NCI-H510A treated with DMSO at 0.1 percent for 48 hours (cell line): Measurements from ENCODE around the gene KRTAP10-1.
"Not testable (repeated sequence)": the region's sequence is repeated elsewhere in the genome, so short reads cannot be mapped to it uniquely, and the experiment has no call there.

Source experiments
- DNase-seq: peaks from one replicate; lab custom pipeline; 2025; lab: John Stamatoyannopoulos, UW

KRTAP10-1 gene

DNA sequence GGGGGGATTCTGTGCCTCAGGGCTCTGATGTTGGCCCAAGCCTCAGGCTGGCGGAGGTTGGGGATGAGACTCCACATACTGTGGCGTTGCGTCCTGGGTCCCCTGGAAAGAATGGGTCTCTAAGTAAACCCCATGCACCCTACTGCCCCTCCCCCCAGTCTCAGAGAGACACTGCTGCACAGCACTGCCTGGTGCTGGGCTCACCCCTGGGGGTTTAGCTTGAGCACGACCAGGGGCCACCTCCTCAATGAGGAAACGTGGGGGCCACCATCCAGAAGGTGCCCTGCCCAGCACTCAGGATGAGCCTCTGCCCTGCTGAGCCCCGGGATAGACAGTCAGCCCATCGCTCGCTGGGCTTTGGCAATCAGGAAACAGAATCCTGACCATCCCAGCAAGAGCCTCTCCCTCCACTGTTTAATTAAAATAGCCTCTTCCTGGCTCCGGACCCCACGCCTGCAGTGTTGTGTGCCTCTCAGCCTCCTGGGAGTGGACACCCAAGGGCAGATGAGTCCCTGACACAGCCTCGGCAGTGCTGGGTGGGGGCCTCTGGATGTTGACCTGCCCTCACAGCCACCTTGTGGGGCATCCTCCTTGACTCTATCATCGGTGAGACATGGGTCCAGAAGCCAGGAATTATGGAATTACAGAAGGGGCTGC, 30.0 kb upstream of the KRTAP10-1 start:
- DNase-seq: no peak

DNA sequence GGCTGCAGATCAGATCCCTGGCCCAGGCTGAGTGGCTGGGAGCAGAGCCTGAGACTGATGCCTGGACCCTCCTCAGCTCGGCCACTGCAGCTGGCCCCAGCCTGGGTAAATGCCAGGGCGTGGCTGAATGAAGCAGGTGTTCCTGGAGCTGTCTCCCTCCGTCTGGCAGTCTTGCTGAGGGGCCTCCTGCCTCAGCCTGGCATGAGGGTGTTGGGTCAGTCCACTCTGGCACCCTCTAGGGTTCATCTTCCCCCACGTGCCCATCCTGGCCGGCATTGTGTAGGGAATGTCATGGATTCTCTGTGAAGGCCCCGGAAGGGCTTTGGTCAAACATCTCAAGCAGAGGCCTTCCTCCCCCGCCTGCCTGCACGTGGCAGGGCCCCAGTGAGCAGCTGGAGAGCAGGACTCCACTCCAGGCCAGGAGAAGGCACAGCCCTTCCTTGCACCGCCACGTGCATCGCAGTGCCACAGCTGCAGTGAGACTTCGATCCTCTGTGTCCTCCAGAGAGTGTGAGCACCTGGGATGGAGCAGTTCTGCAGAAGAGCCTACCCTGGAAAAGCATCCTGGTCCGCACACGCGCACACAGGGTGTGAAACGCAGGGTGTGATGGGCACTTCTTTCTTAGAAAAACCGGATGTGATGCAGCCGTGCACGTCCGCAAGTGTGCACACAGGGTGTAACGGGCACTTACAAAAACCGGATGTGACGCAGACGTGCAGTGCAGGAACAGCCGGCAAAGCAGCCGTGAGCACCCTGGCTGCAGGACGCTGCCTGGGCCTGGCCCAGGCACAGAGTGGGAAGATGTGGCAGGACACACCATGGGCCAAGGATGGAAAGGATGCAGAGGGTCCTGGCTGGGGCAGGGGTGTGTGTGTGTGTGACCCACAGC, 28.9 kb upstream of the KRTAP10-1 start:
- no peak for DNase-seq

DNA sequence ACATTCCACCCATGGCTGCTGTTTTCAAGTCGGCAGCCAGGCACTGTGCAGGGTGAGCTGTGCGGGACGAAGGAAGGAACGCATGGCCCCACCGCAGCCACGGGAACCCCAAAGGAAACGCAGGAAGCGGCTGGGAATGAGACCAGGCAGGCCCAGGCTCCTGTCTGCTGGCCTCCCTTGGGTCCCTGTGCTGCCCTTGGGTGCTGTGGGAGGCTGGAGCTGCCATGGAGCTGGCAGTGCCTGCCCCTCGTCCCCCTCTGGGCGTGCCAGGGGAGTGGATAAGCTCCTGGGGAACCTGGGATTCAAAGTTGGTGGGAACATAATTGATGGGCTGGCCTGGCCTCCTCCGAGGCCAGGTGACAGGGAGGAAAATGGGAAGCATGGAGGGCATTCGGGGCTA, 28.3 kb upstream of the KRTAP10-1 start:
- DNase-seq: no peak

DNA sequence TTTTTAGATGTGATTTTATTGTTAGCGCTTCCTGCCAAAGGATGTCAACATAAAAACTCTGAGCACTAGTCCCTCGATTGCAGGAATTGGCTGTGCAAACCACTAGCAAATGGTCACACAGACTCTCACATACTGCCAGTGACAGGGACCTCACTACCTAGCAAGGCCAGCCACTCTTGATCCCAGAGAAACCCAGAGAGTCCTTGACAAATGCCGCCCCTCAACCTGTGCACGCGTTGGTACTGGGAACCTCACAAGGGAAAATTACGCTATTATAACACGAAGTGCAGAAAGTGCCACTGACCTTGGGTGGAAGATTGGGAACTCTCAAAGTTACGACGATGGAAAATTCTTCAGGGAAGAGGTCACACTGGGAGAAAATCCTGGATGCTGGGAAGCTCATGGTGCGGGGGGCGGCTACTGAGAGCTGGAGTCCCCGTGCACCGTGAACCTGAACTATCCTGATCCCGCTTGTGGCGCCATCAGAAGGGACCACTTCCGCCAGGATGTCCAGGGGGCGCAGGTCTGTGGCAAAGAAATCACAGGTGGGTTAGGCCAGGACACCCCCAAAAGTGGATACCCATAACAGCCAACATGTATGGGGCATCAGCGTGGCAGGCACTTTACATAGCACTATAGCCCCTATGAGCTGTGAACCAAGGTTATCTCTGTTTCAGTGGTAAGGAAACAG, 27.6 kb upstream of the KRTAP10-1 start:
- no peak for DNase-seq

DNA sequence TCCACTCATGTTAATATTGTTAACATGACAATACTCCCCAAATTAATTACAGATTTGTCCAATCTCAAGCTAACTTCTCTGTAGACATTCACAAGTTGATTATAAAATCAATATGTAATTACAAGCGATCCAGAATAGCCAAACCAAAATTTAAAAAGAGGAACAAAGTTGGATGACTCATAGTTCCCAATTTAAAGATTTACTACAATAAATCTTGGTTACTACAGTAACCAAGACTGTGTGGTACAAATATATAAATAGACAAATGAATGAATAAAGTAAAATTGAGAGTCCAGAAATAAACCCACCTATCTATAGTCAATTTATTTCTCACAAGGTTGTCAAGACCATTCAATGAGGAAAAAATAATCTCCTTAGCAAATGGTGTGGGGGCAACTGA, 26.4 kb upstream of the KRTAP10-1 start:
- DNase-seq: no peak

DNA sequence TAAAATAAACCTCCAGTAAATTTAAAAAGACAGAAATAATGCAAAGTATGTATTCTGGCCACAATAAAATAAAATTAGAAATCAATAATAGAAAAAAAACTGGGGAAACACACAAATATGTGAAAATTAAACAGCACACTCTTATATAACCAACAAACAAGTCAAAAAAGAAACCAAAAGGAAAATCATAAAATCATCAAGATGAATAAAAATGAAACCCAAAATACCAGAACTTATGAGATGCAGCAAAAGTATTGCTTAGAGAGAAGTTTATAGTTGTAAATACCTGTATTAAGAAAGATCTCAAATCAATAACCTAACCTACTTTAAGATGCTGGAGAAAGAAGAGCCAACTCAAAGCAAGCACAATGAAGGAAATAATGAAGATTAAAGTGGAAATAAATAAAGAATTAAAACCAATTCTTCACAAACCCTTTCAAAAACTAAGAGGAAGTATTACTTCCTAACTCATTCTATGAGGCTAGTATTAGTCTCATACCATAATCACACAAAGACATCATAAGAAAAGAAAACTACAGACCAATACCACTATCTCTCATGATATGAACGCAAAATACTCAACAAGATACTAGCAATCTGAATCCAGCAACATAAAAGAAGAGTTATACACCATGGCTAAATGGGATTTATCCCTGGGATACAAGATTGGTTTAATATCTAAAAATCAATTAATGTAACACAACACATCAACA, 25.0 kb upstream of the KRTAP10-1 start:
- no peak for DNase-seq

DNA sequence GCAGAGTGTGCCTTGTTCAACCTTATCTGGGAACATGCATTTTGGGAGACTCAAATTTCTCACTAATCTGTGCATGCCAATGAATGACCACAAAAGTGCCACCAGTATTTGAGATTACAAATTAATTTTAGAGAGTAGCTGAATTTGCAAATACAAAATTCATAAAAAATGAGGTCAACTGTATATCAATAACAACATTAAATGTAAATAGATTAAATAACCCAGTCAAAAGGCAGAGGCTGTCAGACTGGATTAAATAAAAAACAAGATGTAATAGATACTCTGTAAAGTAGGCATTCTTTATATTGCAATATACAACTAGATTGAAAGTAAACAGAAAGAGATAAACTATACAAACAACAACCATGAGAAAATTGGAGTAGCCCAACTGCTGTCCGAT, 24.1 kb upstream of the KRTAP10-1 start:
- DNase-seq: no peak

DNA sequence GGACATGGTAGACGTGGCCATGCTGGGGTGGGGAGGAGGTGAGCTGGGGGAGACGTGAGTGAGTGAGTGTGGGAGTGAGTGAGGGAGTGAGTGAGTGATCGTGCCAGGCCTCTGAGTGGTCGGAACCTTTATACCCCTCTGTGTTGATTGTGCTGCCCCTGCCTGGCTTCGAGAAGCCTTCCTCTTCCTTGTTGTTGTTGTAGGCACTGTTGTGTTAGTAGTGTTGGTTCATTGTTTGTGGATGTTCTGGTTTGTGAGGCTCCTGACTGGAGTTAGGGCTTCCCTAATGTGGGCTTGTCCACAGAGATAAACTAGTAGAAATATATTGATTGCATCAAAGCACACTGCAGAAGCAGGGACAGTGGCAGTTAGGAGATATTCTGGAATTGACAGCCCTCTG, 18.7 kb upstream of the KRTAP10-1 start, which contains the start of gene KRTAP10-3:
KRTAP10-3 (minus strand) TSS at position 101 of the 400 bp plus-strand sequence; CDS start at position 21, 80 bp downstream.
- DNase-seq: no peak

DNA sequence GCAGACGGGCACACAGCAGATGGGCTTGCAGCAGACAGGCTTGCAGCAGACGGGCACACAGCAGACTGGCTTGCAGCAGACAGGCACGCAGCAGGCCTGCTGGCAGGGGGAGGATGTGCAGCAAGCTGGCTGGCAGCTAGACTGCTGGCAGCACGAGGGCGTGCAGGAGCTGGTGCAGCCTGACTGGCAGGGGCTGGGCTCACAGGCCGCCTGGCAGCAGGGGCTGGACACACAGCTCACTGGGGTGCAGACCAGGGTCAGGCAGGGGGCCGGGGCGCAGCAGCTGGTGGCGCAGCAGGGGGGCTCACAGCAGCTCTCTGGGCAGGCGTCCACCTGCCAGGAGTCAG, 18.3 kb upstream of the KRTAP10-1 start:
- not testable (repeated sequence) for DNase-seq

DNA sequence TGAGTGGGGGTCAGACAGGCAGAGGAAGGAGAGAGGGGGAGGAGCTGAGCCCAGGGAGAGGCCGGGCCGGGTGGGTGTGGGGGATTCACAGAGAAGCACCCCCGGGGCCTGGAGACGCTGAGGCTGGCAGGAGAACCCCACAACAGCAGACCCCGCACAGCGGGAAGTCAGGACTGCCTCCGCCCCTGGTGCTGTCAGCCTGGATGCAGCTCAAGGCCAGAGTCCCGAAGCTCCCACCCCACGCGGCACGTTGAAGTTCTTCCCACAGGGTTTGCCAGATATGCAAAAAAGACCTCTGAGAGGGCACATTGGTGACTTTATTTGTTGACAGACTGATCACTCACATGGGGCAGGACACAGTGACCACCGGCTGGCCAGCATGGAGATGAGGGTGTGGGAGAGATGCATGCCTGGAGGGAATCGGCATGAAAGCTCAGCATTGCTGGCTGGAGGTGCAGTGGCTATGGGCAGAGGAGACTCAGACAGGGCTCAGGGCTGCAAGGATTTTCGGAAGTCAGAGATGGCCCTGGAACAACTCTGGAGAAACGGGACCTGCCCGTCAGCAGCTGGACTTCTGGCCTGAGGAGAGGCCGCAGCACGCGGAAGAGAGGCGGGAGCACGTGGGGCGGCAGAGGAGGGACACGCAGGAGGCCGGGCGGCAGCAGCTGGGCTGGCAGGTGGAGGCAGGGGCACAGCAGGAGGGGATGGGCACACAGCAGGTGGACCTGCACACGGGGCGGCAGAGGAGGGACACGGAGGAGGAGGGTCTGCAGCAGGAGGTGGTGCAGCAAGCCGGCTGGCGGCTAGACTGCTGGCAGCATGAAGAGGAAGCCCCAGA, 17.7 kb upstream of the KRTAP10-1 start:
- DNase-seq: no peak

DNA sequence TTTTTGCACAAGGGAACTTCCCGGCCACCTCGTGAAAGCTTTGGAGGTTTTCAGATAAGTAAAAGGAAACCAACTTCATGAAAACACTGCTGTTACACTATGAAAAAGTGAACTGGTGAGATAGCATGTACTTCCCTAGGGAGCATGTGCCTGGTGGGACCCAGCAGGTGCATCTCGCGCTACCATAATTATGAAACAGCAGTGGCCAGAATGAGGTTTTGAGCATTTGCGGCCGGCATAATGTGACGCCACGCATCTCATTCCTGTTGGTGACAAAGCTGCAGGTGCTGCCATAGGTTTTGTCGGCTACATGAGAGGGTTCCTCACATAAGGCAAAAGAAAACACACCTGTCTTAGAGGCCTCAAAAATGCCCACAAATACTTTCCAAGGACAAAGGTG, 16.9 kb upstream of the KRTAP10-1 start:
- no peak for DNase-seq

DNA sequence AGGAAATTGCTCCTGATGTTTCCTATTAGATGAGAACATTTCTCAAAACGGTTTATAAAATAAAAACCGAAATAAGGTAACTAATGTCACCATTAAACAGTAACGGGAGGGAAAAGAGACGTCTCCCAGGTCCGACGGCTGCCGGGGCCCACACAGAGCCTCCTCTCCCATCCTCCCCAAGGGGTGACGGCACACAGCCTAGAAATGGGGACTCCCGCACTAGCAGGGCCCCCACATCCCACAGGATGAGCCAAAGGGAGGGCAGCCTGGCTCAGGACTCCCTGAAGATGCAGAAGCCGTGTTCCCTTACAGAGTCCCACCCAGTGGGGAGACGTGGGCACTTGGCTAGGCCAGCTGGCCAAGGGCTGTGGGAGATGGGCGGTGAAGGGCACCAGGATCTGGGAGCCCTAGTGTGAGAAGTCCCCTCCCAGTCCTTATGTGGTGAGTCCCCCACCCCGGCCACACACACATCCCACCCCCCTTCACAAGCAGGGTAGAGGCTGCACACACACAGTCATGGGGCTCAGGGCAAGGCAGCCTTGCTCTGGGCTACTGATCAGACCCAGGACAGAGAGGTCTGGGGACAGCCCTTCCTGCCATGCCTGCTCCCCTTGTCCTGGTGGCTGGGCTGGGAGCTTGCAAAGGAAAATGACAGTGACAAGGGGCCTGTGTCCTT, 15.3 kb upstream of the KRTAP10-1 start:
- DNase-seq: no peak

DNA sequence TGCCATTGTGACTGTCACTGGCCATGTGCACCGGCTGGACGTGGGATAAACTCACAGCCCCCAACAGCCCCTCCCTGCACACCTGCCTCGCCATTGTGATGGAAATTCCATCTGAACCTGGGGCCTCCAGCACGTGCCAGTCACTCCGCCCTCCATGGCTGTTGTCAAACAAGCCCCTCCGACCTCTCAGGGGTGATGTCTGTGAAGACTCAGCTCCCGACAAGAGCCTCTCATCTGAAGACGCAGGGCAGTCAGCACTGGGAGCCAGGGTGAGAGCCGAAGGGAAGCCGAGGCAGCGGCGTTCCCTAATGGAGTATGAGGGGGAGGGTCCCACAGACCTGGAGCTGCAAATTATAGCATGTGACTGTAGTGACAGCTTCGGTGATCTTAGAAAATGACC, 12.7 kb upstream of the KRTAP10-1 start:
- DNase-seq: no peak

DNA sequence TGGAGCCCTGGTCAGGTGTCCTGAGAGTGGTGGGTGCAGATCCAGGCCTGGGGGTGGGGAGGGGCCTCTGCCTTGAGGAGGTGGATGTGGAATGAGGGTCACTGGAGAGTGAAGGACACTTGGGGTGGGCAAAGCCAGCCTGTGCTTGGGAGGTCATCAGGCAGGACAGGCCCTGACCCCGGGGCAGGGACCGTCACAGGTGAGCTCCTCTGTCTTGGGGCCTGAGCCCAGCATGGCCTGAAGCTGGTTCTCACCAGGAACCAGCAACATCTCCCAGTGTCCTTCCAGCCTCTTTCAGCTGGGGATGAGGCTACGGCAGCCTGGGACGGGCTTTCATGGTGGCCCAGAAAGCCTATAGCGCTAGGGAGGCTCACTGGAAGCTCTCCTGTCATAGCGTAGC, 12.1 kb upstream of the KRTAP10-1 start:
- no peak for DNase-seq

DNA sequence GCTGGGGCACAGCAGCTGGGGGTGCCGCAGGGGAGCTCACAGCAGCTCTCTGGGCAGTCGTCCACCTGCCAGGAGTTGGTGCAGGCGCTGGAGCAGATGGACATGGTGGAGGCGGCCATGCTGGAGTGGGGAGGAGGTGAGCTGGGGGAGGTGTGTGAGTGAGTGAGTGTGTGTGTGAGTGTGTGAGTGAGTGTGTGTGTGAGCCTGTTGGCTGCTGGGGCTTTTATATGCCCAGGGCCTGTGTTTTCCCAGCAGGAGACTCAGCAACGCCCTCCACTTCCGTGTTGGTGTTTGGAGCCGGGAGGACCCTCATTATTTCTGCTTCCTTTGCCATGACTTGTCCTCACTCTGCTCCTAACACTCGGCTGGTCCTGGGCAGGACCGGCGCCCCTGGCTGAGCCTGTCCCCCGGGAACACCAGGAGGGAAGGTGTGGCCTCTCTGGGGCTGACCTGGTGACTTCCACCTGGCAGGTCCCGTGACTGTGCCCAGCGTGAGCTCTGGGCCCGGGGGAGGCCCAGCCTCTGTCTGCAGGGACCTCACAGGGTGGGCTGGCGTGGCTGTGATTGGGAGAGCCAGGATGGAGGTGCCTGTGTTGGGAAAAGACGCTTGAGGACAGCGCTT, 11.5 kb upstream of the KRTAP10-1 start, which contains the start of gene KRTAP10-2:
KRTAP10-2 (minus strand) TSS at position 166 of the 622 bp plus-strand sequence; CDS start at position 119, 47 bp downstream.
- DNase-seq: no peak

DNA sequence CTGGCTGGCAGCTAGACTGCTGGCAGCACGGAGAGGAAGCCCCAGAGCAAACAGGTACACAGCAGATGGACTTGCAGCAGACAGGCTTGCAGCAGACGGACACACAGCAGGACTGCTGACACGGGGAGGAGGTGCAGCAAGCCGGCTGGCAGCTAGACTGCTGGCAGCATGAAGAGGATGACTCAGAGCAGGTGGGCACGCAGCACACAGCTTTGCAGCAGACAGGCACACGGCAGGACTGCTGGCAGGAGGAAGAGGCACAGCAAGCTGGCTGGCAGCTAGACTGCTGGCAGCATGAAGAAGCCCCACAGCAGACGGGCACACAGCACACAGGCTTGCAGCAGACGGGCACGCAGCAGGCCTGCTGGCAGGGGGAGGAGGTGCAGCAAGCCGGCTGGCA, 10.8 kb upstream of the KRTAP10-1 start:
- no peak for DNase-seq

DNA sequence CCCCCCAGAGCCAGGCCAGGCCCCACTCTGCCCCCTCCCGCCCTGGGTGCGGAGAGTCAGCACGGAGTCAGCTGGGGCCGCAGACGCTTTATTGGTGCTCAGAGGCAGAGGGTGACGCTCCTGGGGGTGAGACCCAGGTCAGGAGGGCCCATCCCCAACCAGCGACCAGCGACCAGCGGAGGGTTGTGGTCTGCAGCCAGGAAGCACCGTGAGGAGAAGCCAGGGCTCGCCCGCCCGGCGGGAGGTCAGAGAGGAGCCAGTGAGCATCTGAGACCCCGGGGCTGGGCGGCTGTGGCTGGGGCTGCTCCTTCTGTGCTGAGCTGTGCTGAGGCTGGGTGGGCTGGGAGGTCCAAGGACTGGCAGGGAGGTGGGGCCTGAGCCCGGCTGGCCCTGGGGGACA, 10.3 kb upstream of the KRTAP10-1 start:
- not testable (repeated sequence) for DNase-seq

DNA sequence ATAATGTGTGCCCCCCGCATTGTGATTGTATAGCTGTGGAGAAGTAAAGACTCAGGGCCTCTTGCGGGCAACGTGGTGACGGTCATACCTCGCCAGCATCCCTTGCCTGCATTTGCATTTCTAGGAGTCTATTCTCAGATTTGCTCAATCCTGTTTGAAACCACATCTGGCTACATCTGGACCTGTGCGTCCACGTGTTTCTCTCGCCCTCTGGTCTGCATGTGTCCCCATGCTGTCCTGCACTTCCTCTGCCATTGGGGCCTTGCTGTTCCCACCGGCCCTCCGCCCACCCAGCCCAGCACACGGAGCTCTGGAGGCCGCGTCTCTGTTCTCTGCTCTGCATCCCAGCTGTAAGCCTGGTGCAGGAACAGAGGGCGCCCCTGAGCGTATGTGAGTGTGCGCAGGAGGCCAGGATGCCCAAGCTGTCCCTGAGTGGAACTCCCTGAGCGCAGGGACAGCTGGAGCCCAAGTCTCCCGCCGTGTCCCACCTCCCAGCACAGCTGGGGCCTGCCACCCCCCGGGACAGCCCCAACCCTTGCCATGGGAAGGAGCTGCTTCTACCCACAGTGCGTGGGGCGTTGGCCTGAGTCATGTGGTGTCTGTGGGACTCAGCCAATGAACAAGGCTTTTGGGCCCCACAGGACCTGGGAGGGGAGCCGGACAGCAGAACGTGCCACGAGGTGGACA, 9.7 kb upstream of the KRTAP10-1 start:
- no peak for DNase-seq

DNA sequence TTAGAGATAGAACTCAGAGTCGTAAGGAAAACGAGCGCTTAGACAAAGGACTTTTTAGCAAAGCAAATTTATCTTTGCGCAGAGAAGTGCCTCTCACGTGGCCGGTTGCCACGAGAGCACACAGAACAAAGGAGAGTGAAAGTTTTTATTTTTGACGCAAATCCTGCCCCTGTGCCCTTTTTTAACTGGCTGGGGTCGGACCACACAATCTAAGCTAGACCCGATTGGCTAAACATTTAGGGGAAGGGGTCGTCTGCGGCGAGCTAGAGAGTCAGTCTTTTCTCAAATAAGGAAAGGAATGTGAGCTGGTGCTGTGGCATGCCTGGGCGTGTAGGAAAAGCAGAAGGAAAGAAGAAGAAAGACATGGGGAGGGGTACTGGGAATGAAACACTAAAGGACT, 8.9 kb upstream of the KRTAP10-1 start:
- DNase-seq: no peak

DNA sequence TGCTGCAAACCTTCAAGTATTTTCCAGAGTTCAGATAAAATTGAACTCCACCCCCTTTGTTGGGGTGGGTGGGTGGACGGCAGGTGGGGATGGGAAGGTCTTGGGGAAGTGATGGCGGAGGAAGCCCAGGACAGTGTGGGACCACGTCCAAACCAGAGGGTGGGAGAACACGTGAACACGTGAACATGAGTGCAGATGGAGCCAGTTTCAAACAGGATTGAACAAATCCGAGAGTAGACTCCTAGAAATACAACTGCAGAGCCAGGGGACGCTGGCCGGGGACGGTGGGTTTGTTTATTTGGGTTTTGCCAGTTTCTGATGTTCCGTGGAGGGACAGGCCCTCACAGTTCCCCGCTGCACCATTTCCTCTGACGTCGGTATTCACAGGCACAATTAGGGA, 8.4 kb upstream of the KRTAP10-1 start:
- DNase-seq: no peak
